Measurements from ENCODE around the gene GSK3B. TPM values are rescaled to one million over a fixed set of nuclear protein-coding genes. Genes with fewer than 3 reads are reported as not detected.

GSK3B gene
- total RNA-seq, 1 experiment from 2014 or later: 56.5 TPM

GRCh38 chr3:119873646-119874045 lies 220.6 kb downstream of the GSK3B start:
- no peak overlapping the region for H3K27ac Mint-ChIP-seq
- H4K8ac ChIP-seq (replicated peaks; ENCODE audit: insufficient read length, low read depth, low read length): no peak overlapping the region

More at GRCh38 chr3:119873646-119874045, 220.6 kb downstream of the GSK3B start:
- no peak for DNase-seq
- Histone ChIP-seq H3K18ac (ENCODE audit: insufficient read length, low read depth, low read length) (no peak overlapping the region), H2BK12ac (ENCODE audit: insufficient read length, low read depth, low read length) (no peak overlapping the region), H2AK5ac (ENCODE audit: insufficient read length, low read length) (no peak overlapping the region), H2BK120ac (ENCODE audit: low read depth, low read length, poor library complexity, severe bottlenecking) (no peak overlapping the region), H3K27ac (ENCODE audit: insufficient read length, low read depth, low read length) (no peak overlapping the region), H3K23ac (ENCODE audit: insufficient read length, low read depth, low read length) (no peak overlapping the region), H3K23me2 (ENCODE audit: insufficient read length, low read depth, low read length, poor library complexity, severe bottlenecking) (no peaks in the 10 kb centered on the region), H3K4ac (ENCODE audit: low read depth, low read length) (no peak overlapping the region), H2AFZ (ENCODE audit: low read length) (no peak overlapping the region), H4K91ac (ENCODE audit: insufficient read length, low read depth, low read length) (no peak overlapping the region), H3K79me1 (ENCODE audit: insufficient read depth, low read depth, low read length, poor library complexity, severe bottlenecking) (no peaks in the 10 kb centered on the region), H3T11ph (ENCODE audit: low read length) (no peak overlapping the region), H2BK15ac (ENCODE audit: low read depth, low read length) (no peak overlapping the region), H4K20me1 (ENCODE audit: control insufficient read depth, insufficient read depth, insufficient read length) (no peaks in the 10 kb centered on the region), H3K9me3 (ENCODE audit: control insufficient read depth, low read depth, low read length) (no peaks in the 10 kb centered on the region), H3K79me2 (ENCODE audit: insufficient read depth, low read length) (no peaks in the 10 kb centered on the region), H3K27me3 (ENCODE audit: insufficient read depth, low read length) (no peaks in the 10 kb centered on the region), H3K9ac (ENCODE audit: extremely low read depth, insufficient read length, low read length) (no peak overlapping the region), H2BK5ac (ENCODE audit: insufficient read length, low read length) (no peak overlapping the region), H3K14ac (ENCODE audit: insufficient read depth, low read length) (no peak overlapping the region), H3K4me2 (ENCODE audit: insufficient read depth, insufficient read length, low read length) (no peak overlapping the region), H3K4me1 (ENCODE audit: insufficient read depth, low read length) (no peaks in the 10 kb centered on the region), H4K5ac (ENCODE audit: insufficient read length, low read depth, low read length) (no peak overlapping the region), H3K56ac (ENCODE audit: insufficient read length, low read depth, low read length) (no peak overlapping the region), H2BK20ac (ENCODE audit: low read depth, low read length, poor library complexity, severe bottlenecking) (no peak overlapping the region)
- WGBS (ENCODE audit: extremely low coverage, insufficient read length, low lambda C conversion rate): no CpG with 5 or more reads among the region's 2 CpGs
- Mint-ChIP-seq H3K27me3 (ENCODE audit: low read depth) (no peaks in the 10 kb centered on the region), H3K4me1 (peaks cover 15 to 18% of the 10 kb centered on the region in 2 experiments), H3K4me3 (no peak overlapping the region), H3K9me3 (no peaks in the 10 kb centered on the region), H3K36me3 (ENCODE audit: insufficient read depth in 1 of 3, low read depth in 3 of 3) (no peaks in the 10 kb centered on the region)
- TF ChIP-seq CTCF (conservative IDR thresholded peaks at IDR 0.05): no peak
